NCI-H1694 treated with DMSO at 0.1 percent for 48 hours (cell line): Measurements from ENCODE around the gene PRDM7.

Experiments
- DNase-seq: peaks from one replicate; lab custom pipeline; 2025; lab: John Stamatoyannopoulos, UW

PRDM7 gene

GRCh38 chr16:90035902-90036301, 41.2 kb downstream of the PRDM7 start:
- no peak for DNase-seq

- DNase-seq = no peak
Measured at GRCh38 chr16:90034504-90034903, 42.6 kb downstream of the PRDM7 start.

GRCh38 chr16:90033387-90033786, 43.7 kb downstream of the PRDM7 start:
- no peak for DNase-seq

GRCh38 chr16:90032674-90033331, 44.3 kb downstream of the PRDM7 start:
- DNase-seq = no peak

GRCh38 chr16:90031931-90032673, 45.0 kb downstream of the PRDM7 start:
- DNase-seq = no peak

GRCh38 chr16:90031186-90031930, 45.8 kb downstream of the PRDM7 start:
- DNase-seq = no peak

GRCh38 chr16:90028985-90029384, 48.1 kb downstream of the PRDM7 start:
- DNase-seq = no peak

GRCh38 chr16:90027611-90028010, 49.5 kb downstream of the PRDM7 start:
- no peak for DNase-seq

GRCh38 chr16:90026135-90026534, 51.0 kb downstream of the PRDM7 start:
- DNase-seq = no peak

GRCh38 chr16:90023078-90023447, 54.1 kb downstream of the PRDM7 start:
- DNase-seq = no peak

- DNase-seq = peak; percentile 22
Measured at GRCh38 chr16:90022209-90023077, 54.7 kb downstream of the PRDM7 start.

- no peak for DNase-seq
Measured at GRCh38 chr16:90020838-90021382, 56.2 kb downstream of the PRDM7 start.

GRCh38 chr16:90020260-90020837, 56.8 kb downstream of the PRDM7 start:
- DNase-seq = no peak

GRCh38 chr16:90019543-90020259, 57.4 kb downstream of the PRDM7 start:
- peak; percentile 34 for DNase-seq

GRCh38 chr16:90018652-90019542, 58.2 kb downstream of the PRDM7 start, which contains the start of gene DBNDD1:
Gene DBNDD1, minus strand, starts transcription at chr16:90019456. Its CDS starts 115 bp downstream, at chr16:90019341.
- DNase-seq = no peak

GRCh38 chr16:90018297-90018651, 58.9 kb downstream of the PRDM7 start:
- no peak for DNase-seq

GRCh38 chr16:90016339-90016950, 60.7 kb downstream of the PRDM7 start:
- DNase-seq = no peak

- no peak for DNase-seq
Measured at GRCh38 chr16:90015586-90016338, 61.4 kb downstream of the PRDM7 start.
